GM10266 (cell line): ENCODE measurements around the gene LHFPL6.

Experiments
- DNase-seq: peaks from one replicate; pipeline ENCODE4 v3.0.0; 2012; ENCODE audit errors: extremely low spot score
- CTCF ChIP-seq: IDR thresholded peaks from 2 replicates; pipeline ENCODE4 v1.5.1; 2012; ENCODE audit warnings: mild to moderate bottlenecking, low read depth; ENCODE audit not compliant: control insufficient read depth, insufficient read depth; ENCODE audit errors: missing control alignments

LHFPL6 gene

GRCh38 chr13:39318161-39318560 lies 284.8 kb downstream of the LHFPL6 start:
- no peak for DNase-seq
- TF ChIP-seq CTCF = no peak

GRCh38 chr13:39317291-39317690 lies 285.7 kb downstream of the LHFPL6 start:
- no peak for TF ChIP-seq CTCF
- no peak for DNase-seq

- TF ChIP-seq CTCF = no peak
- DNase-seq = no peak
Measured at GRCh38 chr13:39315796-39316195, 287.2 kb downstream of the LHFPL6 start.

- no peak for DNase-seq
- no peak for TF ChIP-seq CTCF
Measured at GRCh38 chr13:39313721-39314120, 289.3 kb downstream of the LHFPL6 start.

- TF ChIP-seq CTCF = no peak
- DNase-seq = no peak
Measured at GRCh38 chr13:39312596-39312995, 290.4 kb downstream of the LHFPL6 start.

GRCh38 chr13:39311619-39312018 lies 291.4 kb downstream of the LHFPL6 start:
- TF ChIP-seq CTCF = no peak
- DNase-seq = no peak

- no peak for DNase-seq
- TF ChIP-seq CTCF = no peak
Measured at GRCh38 chr13:39310961-39311360, 292.0 kb downstream of the LHFPL6 start.
